CD14-positive monocyte (primary cell): ENCODE data around the gene HCRTR1. TPM values are rescaled to one million over a fixed set of nuclear protein-coding genes. Genes with fewer than 3 reads are reported as not detected.

Experiments used
- DNase-seq, 3 donors: peaks; one replicate each; pipeline ENCODE4 v3.0.0-alpha.2; 2011 to 2022
- H2AFZ ChIP-seq: 2 replicates; pipeline ENCODE4 v1.6.0; 2012; ENCODE audit warnings: mild to moderate bottlenecking, low read depth, low read length, inconsistent platforms; ENCODE audit not compliant: insufficient read depth, poor library complexity, severe bottlenecking
- H3K27ac ChIP-seq, 2 donors: 1 replicate in 1 of 2; 2 replicates in 1 of 2; pipeline ENCODE4 v1.5.1; 2012 to 2013; ENCODE audit warnings: low read length in 2 of 2, control low read depth in 1 of 2, inconsistent platforms in 1 of 2, low read depth in 1 of 2, mild to moderate bottlenecking in 1 of 2
- H3K27me3 ChIP-seq, 2 donors: one replicate each; pipeline versions ENCODE4 v1.6.0 to v1.6.1; 2011 to 2013; ENCODE audit warnings: low read length in 2 of 2; ENCODE audit not compliant: control insufficient read depth in 2 of 2, insufficient read depth in 2 of 2
- H3K36me3 ChIP-seq, 2 donors: replicated peaks in 1 of 2; 1 replicate in 1 of 2; 2 replicates in 1 of 2; pipeline versions ENCODE4 v1.5.1 to v1.6.1; 2012 to 2013; ENCODE audit warnings: low read length in 2 of 2, control low read depth in 1 of 2, inconsistent platforms in 1 of 2, mild to moderate bottlenecking in 1 of 2; ENCODE audit not compliant: insufficient read depth in 2 of 2, control insufficient read depth in 1 of 2
- H3K4me1 ChIP-seq, 2 donors: 1 replicate in 1 of 2; 2 replicates in 1 of 2; pipeline versions ENCODE4 v1.5.1 to v1.6.1; 2012 to 2013; ENCODE audit warnings: low read length in 2 of 2, control low read depth in 1 of 2, inconsistent platforms in 1 of 2, mild to moderate bottlenecking in 1 of 2, moderate library complexity in 1 of 2; ENCODE audit not compliant: insufficient read depth in 2 of 2, control insufficient read depth in 1 of 2
- H3K4me2 ChIP-seq: replicated peaks from 2 replicates; pipeline ENCODE3; 2012; ENCODE audit warnings: low read length, moderate library complexity, mild to moderate bottlenecking; ENCODE audit not compliant: poor library complexity, severe bottlenecking; ENCODE audit errors: extremely low read depth
- H3K4me3 ChIP-seq, 3 experiments: fragments of 200-600 bp in 1 of 3; sonication (generic) in 1 of 3; replicated peaks in 1 of 3; 1 replicate in 2 of 3; 2 replicates in 1 of 3; pipeline ENCODE4 v1.5.1; 2011 to 2013; ENCODE audit warnings: low read length in 3 of 3, mild to moderate bottlenecking in 3 of 3, control low read depth in 2 of 3, low read depth in 2 of 3, inconsistent platforms in 1 of 3, moderate library complexity in 1 of 3
- H3K79me2 ChIP-seq: 2 replicates; pipeline ENCODE4 v1.6.0; 2012; ENCODE audit warnings: mild to moderate bottlenecking, control low read depth, inconsistent platforms, low read length, moderate library complexity; ENCODE audit not compliant: insufficient read depth
- H3K9ac ChIP-seq: 2 replicates; pipeline ENCODE4 v1.6.0; 2017; ENCODE audit warnings: low read length, mild to moderate bottlenecking; ENCODE audit not compliant: insufficient read depth, poor library complexity, severe bottlenecking
- H3K9me3 ChIP-seq, 2 donors: replicated peaks in 1 of 2; 1 replicate in 1 of 2; 2 replicates in 1 of 2; pipeline versions ENCODE4 v1.5.1 to v1.6.1; 2012 to 2013; ENCODE audit warnings: low read length in 2 of 2, control low read depth in 1 of 2; ENCODE audit not compliant: control insufficient read depth in 1 of 2, insufficient read depth in 1 of 2
- H4K20me1 ChIP-seq: 2 replicates; pipeline ENCODE4 v1.6.0; 2012; ENCODE audit warnings: mild to moderate bottlenecking, low read length, control low read depth, moderate library complexity; ENCODE audit not compliant: insufficient read depth
- H3K27ac Mint-ChIP-seq, 7 donors: one replicate each; pipeline ENCODE4 v1.8.0; 2020; ENCODE audit warnings: mild to moderate bottlenecking in 7 of 7, mixed read lengths in 7 of 7, moderate library complexity in 6 of 7, inconsistent platforms in 2 of 7
- H3K27me3 Mint-ChIP-seq, 3 donors: one replicate each; pipeline ENCODE4 v1.8.0; 2021 to 2022; ENCODE audit warnings: low read depth in 3 of 3, mild to moderate bottlenecking in 3 of 3, mixed read lengths in 3 of 3, moderate library complexity in 3 of 3, inconsistent platforms in 1 of 3
- H3K36me3 Mint-ChIP-seq, 2 donors: one replicate each; pipeline ENCODE4 v1.8.0; 2020; ENCODE audit warnings: mixed read lengths in 2 of 2, inconsistent platforms in 1 of 2, mild to moderate bottlenecking in 1 of 2
- H3K4me1 Mint-ChIP-seq: one replicate; pipeline ENCODE4 v1.8.0; 2020; ENCODE audit warnings: mild to moderate bottlenecking, mixed read lengths
- H3K4me3 Mint-ChIP-seq, 2 donors: one replicate each; pipeline ENCODE4 v1.8.0; 2020; ENCODE audit warnings: mild to moderate bottlenecking in 2 of 2, mixed read lengths in 2 of 2, moderate library complexity in 1 of 2
- H3K9me3 Mint-ChIP-seq, 7 donors: one replicate each; pipeline ENCODE4 v1.8.0; 2020 to 2022; ENCODE audit warnings: mixed read lengths in 7 of 7, mild to moderate bottlenecking in 6 of 7, moderate library complexity in 6 of 7, inconsistent platforms in 2 of 7
- WGBS: methylation state at CpG from one replicate; pipeline ENCODE4 v1.1.5; 2013; ENCODE audit warnings: missing lambda C conversion rate; ENCODE audit not compliant: insufficient coverage; 5-methylcytosine and 5-hydroxymethylcytosine counted together
- intact Hi-C, 2 donors: fragments of 100-400 bp; cut with micrococcal nuclease; formaldehyde crosslinking; loops; one replicate each; pipeline versions ENCODE4 v1.15.0 to v1.15.1; 2023
- polyA plus RNA-seq, 3 donors: library from polyadenylated mRNA; depleted of rRNA in 1 of 3; unstranded in 2 of 3; stranded (reverse) in 1 of 3; fragments of 300-500 nt in 2 of 3; fragments of >200 nt in 1 of 3; fragmentation: Illumina TruSeq in 2 of 3; gene quantifications; 1 replicate in 2 of 3; 2 replicates in 1 of 3; pipeline ENCODE4 v1.2.3, GENCODE V29; 2012 to 2021
- TF ChIP-seq, protein P1 (sequence below): fragments of 200-600 bp; IDR thresholded peaks from one replicate; pipeline ENCODE4 v1.8.0; 2022; ENCODE audit warnings: antibody characterized with exemption, mild to moderate bottlenecking

Gene HCRTR1
- polyA plus RNA-seq, 3 donors = not detected

DNA sequence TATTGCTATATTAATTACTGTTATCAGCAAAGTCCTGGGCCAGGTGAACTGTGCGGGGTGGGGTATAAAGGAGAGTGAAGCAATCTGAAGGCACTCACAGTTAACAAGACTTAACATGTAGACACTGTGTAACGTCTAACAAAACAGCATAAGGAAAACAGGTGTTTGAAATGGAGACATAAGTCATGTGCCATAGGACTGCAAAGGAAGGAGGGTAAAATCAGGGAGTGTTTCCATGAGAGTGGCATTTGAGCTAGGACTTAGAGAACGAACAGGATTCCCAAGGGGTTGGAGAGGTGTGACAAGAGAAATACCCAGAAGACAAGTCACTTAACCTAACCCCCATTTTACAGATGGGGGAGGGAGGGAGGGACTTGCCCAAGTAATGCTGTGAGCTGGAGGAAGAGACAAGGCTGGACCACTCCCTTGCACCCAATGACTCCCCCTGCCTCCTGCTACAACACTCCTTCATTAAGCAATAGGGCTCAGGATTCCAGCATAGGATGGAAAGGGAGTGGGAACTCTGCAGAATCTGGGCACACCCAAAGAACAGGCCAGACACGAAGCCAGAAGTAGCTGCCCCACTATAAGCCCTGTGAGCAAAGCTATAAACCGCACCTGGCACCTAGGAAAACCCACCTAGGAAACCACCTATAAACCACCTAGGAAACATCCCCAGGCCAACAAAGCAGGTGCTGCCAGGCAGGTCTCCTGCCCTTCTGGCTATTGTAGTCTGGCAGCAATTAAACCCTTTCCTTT is 20.6 kb downstream of the HCRTR1 start:
- Histone ChIP-seq H2AFZ (no peak overlapping the region), H3K4me1 (peaks cover 28% of the 10 kb centered on the region in 2 donors), H3K9me3 (no peaks in the 10 kb centered on the region), H3K9ac (no peak overlapping the region), H3K27ac (peak overlapping the region in 1 of 2 donors; percentile 82), H3K4me3 (no peak overlapping the region), H3K79me2 (peaks cover 75% of the 10 kb centered on the region), H3K27me3 (no peaks in the 10 kb centered on the region), H3K36me3 (peaks cover 16 to 26% of the 10 kb centered on the region in 2 donors), H4K20me1 (peaks cover 34% of the 10 kb centered on the region), H3K4me2 (no peak overlapping the region)
- WGBS = 100% methylated on average over 1 of the region's 5 CpGs
- Mint-ChIP-seq H3K27me3 (no peaks in the 10 kb centered on the region), H3K27ac (peak overlapping the region in 4 of 7 donors; percentile 0 to 37 (median 12)), H3K9me3 (no peaks in the 10 kb centered on the region), H3K4me1 (peaks cover 4% of the 10 kb centered on the region), H3K36me3 (peaks cover 26 to 36% of the 10 kb centered on the region in 2 donors), H3K4me3 (no peak overlapping the region)
- no peak for DNase-seq
- TF ChIP-seq, protein P1, sequence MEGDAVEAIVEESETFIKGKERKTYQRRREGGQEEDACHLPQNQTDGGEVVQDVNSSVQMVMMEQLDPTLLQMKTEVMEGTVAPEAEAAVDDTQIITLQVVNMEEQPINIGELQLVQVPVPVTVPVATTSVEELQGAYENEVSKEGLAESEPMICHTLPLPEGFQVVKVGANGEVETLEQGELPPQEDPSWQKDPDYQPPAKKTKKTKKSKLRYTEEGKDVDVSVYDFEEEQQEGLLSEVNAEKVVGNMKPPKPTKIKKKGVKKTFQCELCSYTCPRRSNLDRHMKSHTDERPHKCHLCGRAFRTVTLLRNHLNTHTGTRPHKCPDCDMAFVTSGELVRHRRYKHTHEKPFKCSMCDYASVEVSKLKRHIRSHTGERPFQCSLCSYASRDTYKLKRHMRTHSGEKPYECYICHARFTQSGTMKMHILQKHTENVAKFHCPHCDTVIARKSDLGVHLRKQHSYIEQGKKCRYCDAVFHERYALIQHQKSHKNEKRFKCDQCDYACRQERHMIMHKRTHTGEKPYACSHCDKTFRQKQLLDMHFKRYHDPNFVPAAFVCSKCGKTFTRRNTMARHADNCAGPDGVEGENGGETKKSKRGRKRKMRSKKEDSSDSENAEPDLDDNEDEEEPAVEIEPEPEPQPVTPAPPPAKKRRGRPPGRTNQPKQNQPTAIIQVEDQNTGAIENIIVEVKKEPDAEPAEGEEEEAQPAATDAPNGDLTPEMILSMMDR = no peak
- intact Hi-C loops = no loop called here

DNA sequence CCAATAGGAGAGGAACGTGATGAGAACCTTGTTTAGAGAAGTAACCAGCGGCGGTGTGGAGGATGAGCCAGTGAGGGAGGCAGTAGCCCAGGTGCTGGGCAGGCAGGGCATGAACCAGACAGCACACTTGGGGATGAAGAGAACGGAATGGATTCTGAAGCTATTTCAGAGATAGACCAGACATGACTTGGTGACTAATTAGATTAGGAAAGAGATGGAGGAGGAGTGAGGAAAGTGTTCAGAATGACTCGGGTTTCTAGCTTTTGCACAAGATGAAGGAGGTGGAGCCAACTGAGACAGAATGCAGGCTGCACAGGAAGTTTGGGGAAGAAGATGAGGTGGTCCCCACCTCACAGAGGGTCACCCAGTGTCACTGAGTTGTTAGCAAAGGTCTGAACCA is 22.1 kb downstream of the HCRTR1 start:
- Histone ChIP-seq H3K79me2 (peaks cover 89% of the 10 kb centered on the region), H2AFZ (no peak overlapping the region), H3K27ac (peak overlapping the region; percentile 39 to 82), H3K9me3 (no peaks in the 10 kb centered on the region), H3K9ac (peak overlapping the region; percentile 23), H4K20me1 (peaks cover 34% of the 10 kb centered on the region), H3K4me3 (no peak overlapping the region), H3K27me3 (no peaks in the 10 kb centered on the region), H3K4me1 (peaks cover 36 to 38% of the 10 kb centered on the region in 2 donors), H3K36me3 (peaks cover 8 to 12% of the 10 kb centered on the region in 2 donors), H3K4me2 (peak overlapping the region; percentile 4)
- Mint-ChIP-seq H3K4me3 (no peak overlapping the region), H3K4me1 (peaks cover 14% of the 10 kb centered on the region), H3K9me3 (no peaks in the 10 kb centered on the region), H3K27me3 (no peaks in the 10 kb centered on the region), H3K27ac (no peak overlapping the region), H3K36me3 (peaks cover 16 to 22% of the 10 kb centered on the region in 2 donors)
- TF ChIP-seq, protein P1 = no peak
- peak; percentile 70 to 85 (median 80) for DNase-seq
- WGBS = 21% methylated on average over 4 of the region's 5 CpGs
- intact Hi-C loops = no loop called here
